ENCODE measurements around the gene SYNE2.

The SYNE2 gene

DNA sequence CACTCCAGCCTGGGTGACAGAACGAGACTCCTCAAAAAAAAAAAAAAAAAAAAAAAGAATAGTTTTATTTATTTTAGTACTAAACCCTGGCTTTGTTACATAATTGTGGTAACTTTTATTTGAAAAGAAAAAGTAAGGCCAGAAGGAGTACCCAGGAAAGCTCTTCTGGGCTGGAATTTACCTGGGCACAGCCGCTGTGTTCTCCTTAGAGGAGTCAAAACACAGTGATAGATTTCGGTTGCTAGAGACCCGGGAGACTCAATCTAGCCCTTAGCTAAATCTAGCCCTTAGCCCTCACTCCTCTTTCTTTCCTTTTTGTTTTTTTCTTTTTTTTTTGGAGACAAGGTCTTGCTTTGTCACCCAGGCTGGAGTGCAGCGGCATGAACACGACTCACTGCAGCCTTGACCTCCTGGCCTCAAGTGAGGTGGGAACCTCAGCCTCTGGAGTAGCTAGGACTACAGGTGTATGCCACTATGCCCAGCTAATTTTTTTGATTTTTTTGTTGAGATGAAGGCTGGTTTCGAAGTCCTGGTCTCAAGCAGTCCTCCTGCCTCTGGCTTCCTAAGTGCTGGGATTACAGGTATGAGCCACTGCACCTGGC is 49.7 kb downstream of the SYNE2 start:
- Histone ChIP-seq H3K27ac (no peak overlapping the region), H3K4me3 (ENCODE audit: low read depth, low read length) (no peak overlapping the region), H3K27me3 (replicated peaks) (no peaks in the 10 kb centered on the region), H3K36me3 (replicated peaks) (no peaks in the 10 kb centered on the region)
- in situ Hi-C loops (cut with HindIII; ENCODE audit: low pct_ligation_motif_present, low sequenced_read_pairs) = no loop called here
- TF ChIP-seq, protein P1, sequence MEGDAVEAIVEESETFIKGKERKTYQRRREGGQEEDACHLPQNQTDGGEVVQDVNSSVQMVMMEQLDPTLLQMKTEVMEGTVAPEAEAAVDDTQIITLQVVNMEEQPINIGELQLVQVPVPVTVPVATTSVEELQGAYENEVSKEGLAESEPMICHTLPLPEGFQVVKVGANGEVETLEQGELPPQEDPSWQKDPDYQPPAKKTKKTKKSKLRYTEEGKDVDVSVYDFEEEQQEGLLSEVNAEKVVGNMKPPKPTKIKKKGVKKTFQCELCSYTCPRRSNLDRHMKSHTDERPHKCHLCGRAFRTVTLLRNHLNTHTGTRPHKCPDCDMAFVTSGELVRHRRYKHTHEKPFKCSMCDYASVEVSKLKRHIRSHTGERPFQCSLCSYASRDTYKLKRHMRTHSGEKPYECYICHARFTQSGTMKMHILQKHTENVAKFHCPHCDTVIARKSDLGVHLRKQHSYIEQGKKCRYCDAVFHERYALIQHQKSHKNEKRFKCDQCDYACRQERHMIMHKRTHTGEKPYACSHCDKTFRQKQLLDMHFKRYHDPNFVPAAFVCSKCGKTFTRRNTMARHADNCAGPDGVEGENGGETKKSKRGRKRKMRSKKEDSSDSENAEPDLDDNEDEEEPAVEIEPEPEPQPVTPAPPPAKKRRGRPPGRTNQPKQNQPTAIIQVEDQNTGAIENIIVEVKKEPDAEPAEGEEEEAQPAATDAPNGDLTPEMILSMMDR (IDR thresholded peaks at IDR 0.05; ENCODE audit: low read depth, low read length, missing control alignments) = no peak
- no peak for DNase-seq

DNA sequence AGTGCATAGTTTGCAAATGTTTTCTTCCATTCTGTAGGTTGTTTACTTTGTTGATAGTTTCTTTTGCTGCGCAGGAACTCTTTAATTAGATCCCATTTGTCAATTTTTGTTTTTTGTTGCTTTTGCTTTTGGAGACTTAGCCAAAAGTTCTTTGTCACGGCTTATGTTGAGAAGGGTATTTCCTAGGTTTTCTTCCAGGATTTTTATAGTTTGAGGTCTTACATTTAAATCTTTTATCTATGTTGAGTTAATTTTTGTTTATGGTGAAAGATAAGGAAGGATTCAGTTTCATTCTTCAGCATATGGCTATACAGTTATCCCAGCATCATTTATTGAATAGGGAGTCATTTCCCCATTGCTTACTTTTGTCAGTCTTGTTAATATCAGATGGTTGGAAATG is 51.9 kb downstream of the SYNE2 start:
- TF ChIP-seq, protein P1 (IDR thresholded peaks at IDR 0.05; ENCODE audit: low read depth, low read length, missing control alignments) = no peak
- no peak for DNase-seq
- Histone ChIP-seq H3K27me3 (replicated peaks) (no peaks in the 10 kb centered on the region), H3K36me3 (replicated peaks) (no peaks in the 10 kb centered on the region), H3K27ac (no peak overlapping the region), H3K4me3 (ENCODE audit: low read depth, low read length) (no peak overlapping the region)
- in situ Hi-C loops (cut with HindIII; ENCODE audit: low pct_ligation_motif_present, low sequenced_read_pairs) = no loop called here

DNA sequence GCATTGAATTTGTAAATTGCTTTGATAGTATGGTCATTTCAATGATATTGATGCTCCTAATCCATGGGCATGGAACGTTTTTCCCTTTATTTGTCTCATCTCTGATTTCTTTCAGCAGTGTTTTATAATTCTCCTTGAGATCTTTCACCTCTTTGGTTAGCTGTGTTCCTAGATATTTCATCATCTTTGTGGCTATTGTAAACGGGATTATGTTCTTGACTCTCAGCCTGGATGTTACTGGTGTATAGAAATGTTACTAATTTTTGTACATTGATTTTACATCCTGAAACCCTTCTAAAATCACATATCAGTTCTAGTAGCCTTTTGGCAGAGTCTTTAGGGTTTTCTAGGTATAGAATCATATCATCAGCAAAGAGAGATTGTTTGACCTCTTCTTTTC is 52.6 kb downstream of the SYNE2 start:
- H3K4me3 ChIP-seq (ENCODE audit: low read depth, low read length) = no peak overlapping the region
- no peaks in the 10 kb centered on the region for H3K27me3 ChIP-seq (replicated peaks)
- no peaks in the 10 kb centered on the region for H3K36me3 ChIP-seq (replicated peaks)
- no peak overlapping the region for H3K27ac ChIP-seq
- DNase-seq = no peak
- in situ Hi-C loops (cut with HindIII; ENCODE audit: low pct_ligation_motif_present, low sequenced_read_pairs) = no loop called here
- TF ChIP-seq, protein P1 (IDR thresholded peaks at IDR 0.05; ENCODE audit: low read depth, low read length, missing control alignments) = no peak

DNA sequence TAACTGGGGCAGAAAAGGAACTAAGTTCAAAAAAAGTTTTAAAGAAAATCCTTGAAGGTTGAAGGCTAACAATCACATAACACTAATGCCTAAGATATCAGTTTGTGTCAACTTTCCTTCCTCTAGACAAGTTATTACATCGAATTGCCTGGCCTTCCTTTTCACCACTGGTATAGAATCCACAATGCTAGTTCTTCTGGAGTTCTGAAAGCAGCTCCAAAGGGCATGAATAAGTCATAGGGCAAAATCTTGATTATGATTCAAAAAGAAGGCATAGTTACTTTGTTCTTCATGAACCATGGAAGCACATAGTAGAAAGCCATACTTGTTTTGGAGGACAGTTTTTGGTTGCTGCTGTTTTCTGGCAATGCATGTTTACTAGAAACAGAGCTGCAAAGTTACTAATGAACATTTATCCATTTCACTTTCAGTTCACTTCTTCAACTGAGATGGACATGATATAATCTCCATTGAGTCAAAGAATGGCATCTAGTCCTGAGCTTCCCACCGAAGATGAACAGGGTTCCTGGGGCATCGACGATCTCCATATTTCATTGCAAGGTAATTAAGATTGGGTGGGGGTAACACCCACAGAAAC is 56.0 kb downstream of the SYNE2 start:
- in situ Hi-C loops (cut with HindIII; ENCODE audit: low pct_ligation_motif_present, low sequenced_read_pairs) = no loop called here
- no peak for DNase-seq
- Histone ChIP-seq H3K27ac (no peak overlapping the region), H3K27me3 (replicated peaks) (no peaks in the 10 kb centered on the region), H3K4me3 (ENCODE audit: low read depth, low read length) (no peak overlapping the region), H3K36me3 (replicated peaks) (no peaks in the 10 kb centered on the region)
- TF ChIP-seq, protein P1 (IDR thresholded peaks at IDR 0.05; ENCODE audit: low read depth, low read length, missing control alignments) = no peak

DNA sequence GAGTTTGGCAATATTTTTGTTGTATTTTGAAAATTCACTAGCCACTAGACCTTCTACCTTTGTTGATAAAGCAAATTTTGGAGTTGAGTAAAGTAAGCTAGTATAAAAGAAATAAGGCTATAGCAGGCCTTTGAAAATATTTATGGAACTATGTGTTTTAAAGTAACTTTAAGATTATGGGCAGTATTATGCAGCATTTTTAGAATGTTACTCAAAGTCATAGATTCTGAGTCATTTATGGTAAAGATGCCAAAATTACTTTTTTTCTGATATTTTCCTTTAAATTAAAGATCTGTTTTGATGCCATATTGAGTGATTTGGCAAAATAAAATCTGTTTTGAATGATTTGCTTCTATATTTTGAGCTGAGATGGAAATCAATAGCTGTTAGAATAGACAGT is 57.2 kb downstream of the SYNE2 start:
- in situ Hi-C loops (cut with HindIII; ENCODE audit: low pct_ligation_motif_present, low sequenced_read_pairs) = no loop called here
- TF ChIP-seq, protein P1 (IDR thresholded peaks at IDR 0.05; ENCODE audit: low read depth, low read length, missing control alignments) = no peak
- H3K27ac ChIP-seq = no peak overlapping the region
- H3K36me3 ChIP-seq (replicated peaks) = no peaks in the 10 kb centered on the region
- DNase-seq = no peak
- no peaks in the 10 kb centered on the region for H3K27me3 ChIP-seq (replicated peaks)
- H3K4me3 ChIP-seq (ENCODE audit: low read depth, low read length) = no peak overlapping the region
